Caco-2 (cell line): Measurements from ENCODE around the gene CDC14A. TPM values are rescaled to one million over a fixed set of nuclear protein-coding genes. Genes with fewer than 3 reads are reported as not detected.

Experiments used
- BruUV-seq: library from RNA; stranded (reverse); fragments of 400-500 nt; replicated peaks from 2 replicates; lab custom pipeline; 2021; lab: Mats Ljungman, UMichigan
- CTCF ChIA-PET: fragments of 300-600 bp; sonication (Branson Sonifier 250); formaldehyde crosslinking; loops from one replicate; lab custom pipeline; 2022; ENCODE audit warnings: antibody characterized with exemption; lab: Charles Lee
- POLR2A ChIA-PET: fragments of 300-600 bp; sonication (Branson Sonifier 250); formaldehyde crosslinking; loops from one replicate; lab custom pipeline; 2022; ENCODE audit warnings: antibody characterized with exemption; lab: Charles Lee
- DNase-seq, 2 experiments: peaks; one replicate each; pipeline versions ENCODE4 v3.0.0 to v3.0.0-alpha.2; 2020 to 2022
- H3K27me3 ChIP-seq: replicated peaks from 2 replicates; pipeline ENCODE4 v1.6.0; 2011; ENCODE audit warnings: low read length; ENCODE audit not compliant: control insufficient read depth, insufficient read depth
- H3K36me3 ChIP-seq: 2 replicates; pipeline ENCODE4 v1.5.1; 2011; ENCODE audit warnings: low read length; ENCODE audit not compliant: control insufficient read depth, insufficient read depth
- H3K4me1 ChIP-seq: fragments of 250-450 bp; sonication (Bioruptor Pico); 2 replicates; pipeline ENCODE4 v1.5.1; 2020; ENCODE audit warnings: mild to moderate bottlenecking
- H3K4me3 ChIP-seq: 2 replicates; pipeline ENCODE4 v1.5.1; 2011; ENCODE audit warnings: low read depth, mild to moderate bottlenecking, control low read depth, low read length
- H3K9me3 ChIP-seq: fragments of 250-450 bp; sonication (Bioruptor Pico); 2 replicates; pipeline ENCODE4 v1.5.1; 2020; ENCODE audit warnings: mild to moderate bottlenecking, moderate library complexity
- H3K27ac Mint-ChIP-seq: one replicate; pipeline ENCODE4 v1.8.0; 2022; ENCODE audit warnings: mixed read lengths; ENCODE audit not compliant: unreplicated experiment
- H3K27me3 Mint-ChIP-seq: one replicate; pipeline ENCODE4 v1.8.0; 2022; ENCODE audit warnings: mixed read lengths; ENCODE audit not compliant: insufficient read depth, unreplicated experiment
- H3K36me3 Mint-ChIP-seq: one replicate; pipeline ENCODE4 v1.8.0; 2022; ENCODE audit warnings: mild to moderate bottlenecking, mixed read lengths; ENCODE audit not compliant: insufficient read depth, unreplicated experiment
- H3K4me1 Mint-ChIP-seq: one replicate; pipeline ENCODE4 v1.8.0; 2022; ENCODE audit warnings: low read depth, mixed read lengths; ENCODE audit not compliant: unreplicated experiment
- H3K4me3 Mint-ChIP-seq: one replicate; pipeline ENCODE4 v1.8.0; 2022; ENCODE audit warnings: mild to moderate bottlenecking, moderate library complexity, mixed read lengths; ENCODE audit not compliant: unreplicated experiment
- H3K9me3 Mint-ChIP-seq: one replicate; pipeline ENCODE4 v1.8.0; 2022; ENCODE audit warnings: mixed read lengths; ENCODE audit not compliant: unreplicated experiment
- CTCF ChIP-seq, 2 experiments: fragments of 200-600 bp in 1 of 2; IDR thresholded peaks; 1 replicate in 1 of 2; 2 replicates in 1 of 2; pipeline versions ENCODE4 v1.5.1 to v1.8.0; 2011 to 2022; ENCODE audit warnings: antibody characterized with exemption in 1 of 2, control low read depth in 1 of 2, inconsistent platforms in 1 of 2, low read depth in 1 of 2, low read length in 1 of 2, mild to moderate bottlenecking in 1 of 2, moderate library complexity in 1 of 2; ENCODE audit not compliant: insufficient read depth in 1 of 2, severe bottlenecking in 1 of 2, unreplicated experiment in 1 of 2
- intact Hi-C: fragments of 100-400 bp; cut with micrococcal nuclease; formaldehyde crosslinking; loops from one replicate; pipeline ENCODE4 v1.10.0; 2022; ENCODE audit not compliant: unreplicated experiment
- total RNA-seq: library from RNA; stranded (reverse); gene quantifications from 2 replicates; pipeline ENCODE4 v1.2.3, GENCODE V29; 2022

Gene CDC14A
- total RNA-seq, 1 experiment from 2014 or later = 7.3 TPM

GRCh38 chr1:100481303-100481702, 129.0 kb downstream of the CDC14A start:
- no peak for TF ChIP-seq CTCF (IDR thresholded peaks at IDR 0.05; ENCODE audit: insufficient read depth in 1 of 2, low read depth in 1 of 2, low read length in 1 of 2, severe bottlenecking in 1 of 2, unreplicated experiment in 1 of 2)
- no peaks in the 10 kb centered on the region for H3K27me3 Mint-ChIP-seq
- POLR2A ChIA-PET = no interaction called here

DNA sequence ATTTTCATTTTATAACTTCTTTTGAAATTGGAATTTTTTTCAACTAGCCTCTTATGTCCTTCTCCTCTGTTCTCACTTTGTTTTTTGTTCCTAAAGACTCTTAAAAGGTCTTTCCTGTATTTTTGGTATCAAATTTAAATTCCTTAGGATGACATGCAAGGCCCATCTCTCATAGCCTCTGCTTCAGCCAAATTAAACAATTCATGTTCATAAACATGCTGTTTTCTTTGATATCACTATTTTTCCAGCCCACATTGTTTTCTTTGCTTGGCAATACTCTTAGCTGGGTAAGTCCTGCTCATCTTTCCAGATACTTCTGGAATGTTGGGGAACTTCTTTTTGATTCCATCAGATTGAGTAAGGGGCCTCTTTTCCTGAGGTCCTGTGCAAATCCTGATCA, 129.9 kb downstream of the CDC14A start:
- no peaks in the 10 kb centered on the region for H3K27me3 Mint-ChIP-seq
- DNase-seq = no peak
- H3K27me3 ChIP-seq = no peaks in the 10 kb centered on the region
- H3K36me3 Mint-ChIP-seq = peaks cover 7% of the 10 kb centered on the region
- intact Hi-C loops = no loop called here
- no peak overlapping the region for H3K27ac Mint-ChIP-seq
- no peaks in the 10 kb centered on the region for H3K9me3 ChIP-seq
- BruUV-seq = no TSS peak
- H3K4me1 ChIP-seq = peaks cover 7% of the 10 kb centered on the region; the same call in 1 of the 2 replicates
- H3K36me3 ChIP-seq = no peaks in the 10 kb centered on the region
- ChIA-PET POLR2A (no interaction called here), CTCF (no interaction called here)
- no peak for TF ChIP-seq CTCF (IDR thresholded peaks at IDR 0.05; ENCODE audit: insufficient read depth in 1 of 2, low read depth in 1 of 2, low read length in 1 of 2, severe bottlenecking in 1 of 2, unreplicated experiment in 1 of 2)
- no peaks in the 10 kb centered on the region for H3K9me3 Mint-ChIP-seq
- peaks cover 11% of the 10 kb centered on the region for H3K4me1 Mint-ChIP-seq
- H3K4me3 Mint-ChIP-seq = no peak overlapping the region
- no peak overlapping the region for H3K4me3 ChIP-seq

More at GRCh38 chr1:100481303-100481702, 129.0 kb downstream of the CDC14A start:
- H3K9me3 Mint-ChIP-seq = no peaks in the 10 kb centered on the region
- no TSS peak for BruUV-seq
- peaks cover 7% of the 10 kb centered on the region for H3K36me3 Mint-ChIP-seq
- Histone ChIP-seq H3K27me3 (no peaks in the 10 kb centered on the region), H3K4me1 (peaks cover 7% of the 10 kb centered on the region; the same call in 1 of the 2 replicates), H3K4me3 (no peak overlapping the region), H3K9me3 (no peaks in the 10 kb centered on the region), H3K36me3 (no peaks in the 10 kb centered on the region)
- no peak overlapping the region for H3K27ac Mint-ChIP-seq
- CTCF ChIA-PET = no interaction called here
- intact Hi-C loops = no loop called here
- peaks cover 11% of the 10 kb centered on the region for H3K4me1 Mint-ChIP-seq
- no peak for DNase-seq
- H3K4me3 Mint-ChIP-seq = no peak overlapping the region

- Mint-ChIP-seq H3K9me3 (no peaks in the 10 kb centered on the region), H3K4me1 (peaks cover 11% of the 10 kb centered on the region), H3K36me3 (peaks cover 7% of the 10 kb centered on the region), H3K27ac (no peak overlapping the region), H3K27me3 (no peaks in the 10 kb centered on the region), H3K4me3 (no peak overlapping the region)
- CTCF ChIA-PET = no interaction called here
- peaks cover 7% of the 10 kb centered on the region; the same call in 1 of the 2 replicates for H3K4me1 ChIP-seq
- BruUV-seq = no TSS peak
- DNase-seq = no peak
- H3K36me3 ChIP-seq = no peaks in the 10 kb centered on the region
- no peaks in the 10 kb centered on the region for H3K9me3 ChIP-seq
- H3K4me3 ChIP-seq = no peak overlapping the region
- no peaks in the 10 kb centered on the region for H3K27me3 ChIP-seq
- no peak for TF ChIP-seq CTCF (IDR thresholded peaks at IDR 0.05; ENCODE audit: insufficient read depth in 1 of 2, low read depth in 1 of 2, low read length in 1 of 2, severe bottlenecking in 1 of 2, unreplicated experiment in 1 of 2)
- intact Hi-C loops = no loop called here
- POLR2A ChIA-PET = no interaction called here
These were observed 130.4 kb downstream of the CDC14A start for GRCh38 chr1:100482748-100483147.
